Activated CD8-positive, alpha-beta memory T cell treated with anti-CD3 and anti-CD28 coated beads, Interleukin-2, amount 50 U/mL, for 1 hour (primary cell): ENCODE results near the gene TUBB2B.

Experiments
- DNase-seq: peaks from one replicate; pipeline ENCODE4 v3.0.0-alpha.2; 2020; ENCODE audit errors: extremely low read depth

The TUBB2B gene

GRCh38 chr6:3233904-3234303 is 6.5 kb upstream of the TUBB2B start:
- no peak for DNase-seq

GRCh38 chr6:3233321-3233720 is 5.9 kb upstream of the TUBB2B start:
- no peak for DNase-seq

GRCh38 chr6:3232017-3232945 is 4.8 kb upstream of the TUBB2B start:
- DNase-seq, result no peak

- no peak for DNase-seq
These were observed 4.0 kb upstream of the TUBB2B start for GRCh38 chr6:3231247-3232016.

- no peak for DNase-seq
These were observed 3.4 kb upstream of the TUBB2B start for GRCh38 chr6:3230900-3231246.

GRCh38 chr6:3230256-3230882 is 2.9 kb upstream of the TUBB2B start:
- DNase-seq, result no peak

- no peak for DNase-seq
These were observed 2.2 kb upstream of the TUBB2B start for GRCh38 chr6:3229566-3230178.

GRCh38 chr6:3228771-3229565 is 1.5 kb upstream of the TUBB2B start:
- DNase-seq, result no peak

- DNase-seq, result no peak
These were observed 706 bp upstream of the TUBB2B start for GRCh38 chr6:3228046-3228671.

- DNase-seq, result no peak
These were observed 731 bp downstream of the TUBB2B start for GRCh38 chr6:3226481-3227362.

- DNase-seq, result no peak
These were observed 1.4 kb downstream of the TUBB2B start for GRCh38 chr6:3226042-3226441.

- DNase-seq, result no peak
These were observed 4.9 kb downstream of the TUBB2B start for GRCh38 chr6:3222506-3223038.

- DNase-seq, result no peak
These were observed 5.9 kb downstream of the TUBB2B start for GRCh38 chr6:3221578-3221977.

- no peak for DNase-seq
These were observed 7.1 kb downstream of the TUBB2B start for GRCh38 chr6:3220366-3220765.

- DNase-seq, result no peak
These were observed 9.2 kb downstream of the TUBB2B start for GRCh38 chr6:3218266-3218665.

GRCh38 chr6:3217286-3217685 is 10.2 kb downstream of the TUBB2B start:
- no peak for DNase-seq

GRCh38 chr6:3214898-3215297 is 12.6 kb downstream of the TUBB2B start:
- no peak for DNase-seq

GRCh38 chr6:3213334-3213695 is 14.1 kb downstream of the TUBB2B start:
- DNase-seq, result no peak

GRCh38 chr6:3212261-3212660 is 15.2 kb downstream of the TUBB2B start:
- DNase-seq, result no peak

- DNase-seq, result no peak
These were observed 15.8 kb downstream of the TUBB2B start for GRCh38 chr6:3211681-3212080.
